ENCODE measurements around the gene TGFA. TPM values are rescaled to one million over a fixed set of nuclear protein-coding genes. Genes with fewer than 3 reads are reported as not detected.

Gene TGFA
- total and polyA plus RNA-seq, 7 experiments from 2014 or later: 0.44 to 3.2 (median 1.9) TPM; not detected in 1

DNA sequence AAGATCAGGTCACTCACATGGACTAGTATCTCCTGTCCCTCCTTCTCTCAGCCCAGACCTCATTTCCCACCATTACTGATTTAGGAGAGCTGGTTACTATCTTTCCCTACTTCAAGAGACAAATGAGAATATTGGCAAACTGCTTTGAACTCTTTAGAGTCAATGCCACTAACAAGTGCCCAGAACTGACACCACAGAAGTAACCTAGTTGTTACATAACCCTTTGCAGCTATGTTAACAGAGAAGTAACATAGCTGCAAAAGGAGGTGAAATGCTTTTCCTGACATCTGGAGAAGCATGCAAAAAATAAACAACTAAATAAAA is 30.0 kb downstream of the TGFA start:
- Histone ChIP-seq H3K27ac (ENCODE audit: low read depth, low read length) (no peak overlapping the region), H3K36me3 (ENCODE audit: control insufficient read depth in 2 of 3, insufficient read depth in 3 of 3, low read length in 3 of 3) (no peaks in the 10 kb centered on the region), H3K9me3 (ENCODE audit: control insufficient read depth in 2 of 3, low read length in 3 of 3) (no peaks in the 10 kb centered on the region), H3K4me3 (ENCODE audit: low read length) (no peak overlapping the region), H3K27me3 (ENCODE audit: control insufficient read depth in 2 of 2, insufficient read depth in 2 of 2, low read length in 2 of 2) (no peaks in the 10 kb centered on the region), H3K4me1 (ENCODE audit: control insufficient read depth in 2 of 2, insufficient read depth in 2 of 2, low read length in 2 of 2) (peaks cover 19 to 26% of the 10 kb centered on the region in 2 donors)
- Mint-ChIP-seq H3K27ac (peak overlapping the region; percentile 60 to 92 (median 83)), H3K4me1 (peaks cover 13 to 22% (median 17%) of the 10 kb centered on the region in 7 donors), H3K36me3 (no peaks in the 10 kb centered on the region), H3K27me3 (no peaks in the 10 kb centered on the region), H3K9me3 (no peaks in the 10 kb centered on the region), H3K4me3 (peak overlapping the region in 8 of 10 donors; percentile 6 to 67 (median 34))
- ChIA-PET CTCF (no interaction called here), POLR2A (no interaction called here)
- peak; percentile 32 for ATAC-seq
- no peak for DNase-seq
- intact Hi-C loops (cut with micrococcal nuclease): no loop called here

DNA sequence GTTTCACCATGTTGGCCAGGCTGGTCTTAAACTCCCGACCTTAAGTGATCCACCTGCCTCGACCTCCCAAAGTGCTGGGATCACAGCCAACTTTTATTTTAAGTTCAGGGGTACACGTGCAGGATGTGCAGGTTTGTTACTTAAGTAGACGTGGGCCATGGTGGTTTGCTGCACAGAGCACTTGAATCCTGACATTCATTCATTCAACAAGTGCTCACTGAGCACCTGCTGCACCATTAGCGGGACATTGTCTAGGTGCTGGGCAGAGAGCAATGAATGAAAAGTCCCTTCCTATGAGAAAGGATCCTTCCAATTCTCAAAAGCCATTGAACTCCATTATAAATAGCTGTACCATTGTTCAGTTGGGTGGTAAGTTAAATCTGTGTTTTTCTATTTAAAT is 31.0 kb downstream of the TGFA start:
- H3K4me1 ChIP-seq (ENCODE audit: control insufficient read depth in 2 of 2, insufficient read depth in 2 of 2, low read length in 2 of 2): peaks cover 19 to 26% of the 10 kb centered on the region in 2 donors
- H3K9me3 ChIP-seq (ENCODE audit: control insufficient read depth in 2 of 3, low read length in 3 of 3): no peaks in the 10 kb centered on the region
- Mint-ChIP-seq H3K4me1 (peaks cover 13 to 27% (median 17%) of the 10 kb centered on the region in 7 donors), H3K27ac (peak overlapping the region in 1 of 9 donors; percentile 84), H3K9me3 (no peaks in the 10 kb centered on the region), H3K27me3 (no peaks in the 10 kb centered on the region), H3K4me3 (no peak overlapping the region), H3K36me3 (no peaks in the 10 kb centered on the region)
- no peak for DNase-seq
- H3K27me3 ChIP-seq (ENCODE audit: control insufficient read depth in 2 of 2, insufficient read depth in 2 of 2, low read length in 2 of 2): no peaks in the 10 kb centered on the region
- CTCF ChIA-PET: no interaction called here
- intact Hi-C loops (cut with micrococcal nuclease): no loop called here
- H3K36me3 ChIP-seq (ENCODE audit: control insufficient read depth in 2 of 3, insufficient read depth in 3 of 3, low read length in 3 of 3): no peaks in the 10 kb centered on the region
- no peak overlapping the region for H3K27ac ChIP-seq (ENCODE audit: low read depth, low read length)
- no peak overlapping the region for H3K4me3 ChIP-seq (ENCODE audit: low read length)
- no peak for ATAC-seq
- POLR2A ChIA-PET: no interaction called here

DNA sequence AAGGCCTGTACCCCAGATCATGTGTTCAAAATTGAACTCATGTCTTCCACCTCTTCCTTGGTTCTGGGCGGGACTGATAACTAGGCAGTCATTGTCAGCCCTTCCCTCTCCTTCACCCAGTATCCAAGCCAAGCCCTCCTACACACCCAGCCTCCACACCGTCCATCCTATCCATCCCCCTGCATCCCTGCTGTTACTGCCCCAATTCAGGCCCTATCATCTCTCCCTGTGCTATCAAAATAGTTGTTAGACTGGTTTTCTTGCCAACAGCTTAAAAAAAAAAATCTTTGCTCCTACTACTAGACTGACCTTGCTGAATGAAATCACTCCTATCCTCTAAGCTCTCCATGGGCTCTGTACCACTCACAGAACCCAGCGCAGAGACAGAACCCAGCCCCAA is 32.8 kb downstream of the TGFA start:
- Histone ChIP-seq H3K27ac (ENCODE audit: low read depth, low read length) (no peak overlapping the region), H3K4me3 (ENCODE audit: low read length) (no peak overlapping the region), H3K4me1 (ENCODE audit: control insufficient read depth in 2 of 2, insufficient read depth in 2 of 2, low read length in 2 of 2) (peaks cover 19 to 26% of the 10 kb centered on the region in 2 donors), H3K9me3 (ENCODE audit: control insufficient read depth in 2 of 3, low read length in 3 of 3) (no peaks in the 10 kb centered on the region), H3K27me3 (ENCODE audit: control insufficient read depth in 2 of 2, insufficient read depth in 2 of 2, low read length in 2 of 2) (no peaks in the 10 kb centered on the region), H3K36me3 (ENCODE audit: control insufficient read depth in 2 of 3, insufficient read depth in 3 of 3, low read length in 3 of 3) (no peaks in the 10 kb centered on the region)
- H3K4me1 Mint-ChIP-seq: peaks cover 14 to 38% (median 25%) of the 10 kb centered on the region in 7 donors
- no peaks in the 10 kb centered on the region for H3K27me3 Mint-ChIP-seq
- DNase-seq (no peak), ATAC-seq (no peak)
- ChIA-PET POLR2A (no interaction called here), CTCF (no interaction called here)
- no peaks in the 10 kb centered on the region for H3K36me3 Mint-ChIP-seq
- no peak overlapping the region for H3K4me3 Mint-ChIP-seq
- no peaks in the 10 kb centered on the region for H3K9me3 Mint-ChIP-seq
- intact Hi-C loops (cut with micrococcal nuclease): no loop called here
- H3K27ac Mint-ChIP-seq: peak overlapping the region in 1 of 9 donors; percentile 48

DNA sequence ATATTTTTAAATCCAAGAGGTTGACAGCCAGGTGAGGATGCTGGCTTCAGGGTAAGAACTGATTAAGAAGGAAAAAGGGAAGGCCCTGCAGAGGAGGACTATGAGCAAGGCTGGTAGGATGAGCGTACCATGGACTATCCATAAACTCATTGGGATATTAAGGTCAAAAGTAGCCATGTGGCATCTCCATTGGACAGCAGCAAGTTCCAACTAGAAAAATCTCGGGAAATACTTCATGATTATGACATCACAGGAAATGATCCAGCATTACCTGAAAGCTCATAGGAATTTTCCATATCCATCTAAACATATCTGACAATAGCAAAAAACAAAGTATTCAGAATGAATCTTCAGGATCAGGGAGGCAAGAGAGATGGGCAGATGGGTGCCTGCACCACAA is 34.2 kb downstream of the TGFA start:
- H3K9me3 ChIP-seq (ENCODE audit: control insufficient read depth in 2 of 3, low read length in 3 of 3): no peaks in the 10 kb centered on the region
- Mint-ChIP-seq H3K27me3 (no peaks in the 10 kb centered on the region), H3K9me3 (no peaks in the 10 kb centered on the region), H3K36me3 (no peaks in the 10 kb centered on the region), H3K27ac (no peak overlapping the region), H3K4me3 (no peak overlapping the region), H3K4me1 (peaks cover 13 to 34% (median 25%) of the 10 kb centered on the region in 7 donors)
- peaks cover 14% of the 10 kb centered on the region in 2 donors for H3K4me1 ChIP-seq (ENCODE audit: control insufficient read depth in 2 of 2, insufficient read depth in 2 of 2, low read length in 2 of 2)
- ChIA-PET POLR2A (no interaction called here), CTCF (no interaction called here)
- H3K27me3 ChIP-seq (ENCODE audit: control insufficient read depth in 2 of 2, insufficient read depth in 2 of 2, low read length in 2 of 2): no peaks in the 10 kb centered on the region
- intact Hi-C loops (cut with micrococcal nuclease): no loop called here
- DNase-seq: no peak
- no peak for ATAC-seq
- H3K27ac ChIP-seq (ENCODE audit: low read depth, low read length): no peak overlapping the region
- no peak overlapping the region for H3K4me3 ChIP-seq (ENCODE audit: low read length)
- no peaks in the 10 kb centered on the region for H3K36me3 ChIP-seq (ENCODE audit: control insufficient read depth in 2 of 3, insufficient read depth in 3 of 3, low read length in 3 of 3)

DNA sequence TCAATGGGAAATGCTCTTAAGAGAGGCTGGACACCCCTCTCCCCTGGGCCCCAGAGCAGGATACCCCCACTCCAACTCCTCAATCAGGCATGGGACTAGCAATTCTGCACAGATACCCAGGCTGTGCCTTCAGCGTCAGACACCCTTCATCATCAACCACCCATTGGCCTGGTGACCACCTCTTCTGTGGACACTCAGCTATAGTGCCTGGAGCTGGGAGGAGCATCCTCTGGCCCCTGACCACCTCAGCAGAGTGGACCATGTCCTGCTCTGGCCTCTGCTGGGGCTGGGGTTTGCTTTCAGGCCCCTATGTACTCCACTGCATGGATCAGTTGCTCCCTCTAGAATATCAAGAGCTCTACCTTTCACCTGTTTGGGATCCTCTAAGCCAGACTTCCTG is 35.1 kb downstream of the TGFA start:
- Histone ChIP-seq H3K4me1 (ENCODE audit: control insufficient read depth in 2 of 2, insufficient read depth in 2 of 2, low read length in 2 of 2) (peaks cover 5% of the 10 kb centered on the region in 2 donors), H3K9me3 (ENCODE audit: control insufficient read depth in 2 of 3, low read length in 3 of 3) (no peaks in the 10 kb centered on the region), H3K4me3 (ENCODE audit: low read length) (no peak overlapping the region), H3K27me3 (ENCODE audit: control insufficient read depth in 2 of 2, insufficient read depth in 2 of 2, low read length in 2 of 2) (no peaks in the 10 kb centered on the region), H3K36me3 (ENCODE audit: control insufficient read depth in 2 of 3, insufficient read depth in 3 of 3, low read length in 3 of 3) (no peaks in the 10 kb centered on the region), H3K27ac (ENCODE audit: low read depth, low read length) (no peak overlapping the region)
- peaks cover 0 to 3% (median 0%) of the 10 kb centered on the region in 5 donors for H3K36me3 Mint-ChIP-seq
- ATAC-seq (no peak), DNase-seq (no peak)
- POLR2A ChIA-PET: no interaction called here
- H3K9me3 Mint-ChIP-seq: no peaks in the 10 kb centered on the region
- H3K27me3 Mint-ChIP-seq: no peaks in the 10 kb centered on the region
- H3K27ac Mint-ChIP-seq: no peak overlapping the region
- CTCF ChIA-PET: no interaction called here
- H3K4me3 Mint-ChIP-seq: no peak overlapping the region
- peaks cover 4 to 26% (median 16%) of the 10 kb centered on the region in 7 donors for H3K4me1 Mint-ChIP-seq
- intact Hi-C loops (cut with micrococcal nuclease): no loop called here

DNA sequence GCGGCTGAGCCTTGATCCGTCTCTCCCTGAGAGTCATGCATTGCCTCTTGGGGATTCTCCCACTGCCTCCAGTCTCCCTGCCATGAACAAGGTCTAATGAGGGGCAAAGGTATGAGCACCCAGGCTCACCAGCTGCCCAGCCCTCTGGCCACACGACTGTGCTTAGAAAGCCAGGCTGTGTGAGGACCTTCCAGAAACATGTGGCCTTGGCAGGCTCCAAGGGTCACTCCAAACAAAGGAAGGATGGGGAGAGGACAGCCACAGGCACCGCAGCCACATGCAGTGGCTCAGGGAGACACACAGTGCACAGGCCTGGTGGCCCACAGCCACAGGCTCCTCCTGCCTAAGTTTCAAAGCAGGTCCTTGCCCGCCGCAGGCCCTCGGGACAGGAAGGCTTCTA is 35.8 kb downstream of the TGFA start:
- ChIA-PET POLR2A (no interaction called here), CTCF (no interaction called here)
- H3K4me1 ChIP-seq (ENCODE audit: control insufficient read depth in 2 of 2, insufficient read depth in 2 of 2, low read length in 2 of 2): no peaks in the 10 kb centered on the region
- no peaks in the 10 kb centered on the region for H3K36me3 ChIP-seq (ENCODE audit: control insufficient read depth in 2 of 3, insufficient read depth in 3 of 3, low read length in 3 of 3)
- H3K4me3 Mint-ChIP-seq: no peak overlapping the region
- no peak overlapping the region for H3K4me3 ChIP-seq (ENCODE audit: low read length)
- DNase-seq (no peak), ATAC-seq (no peak)
- H3K4me1 Mint-ChIP-seq: peaks cover 0 to 19% (median 11%) of the 10 kb centered on the region in 7 donors
- H3K9me3 Mint-ChIP-seq: no peaks in the 10 kb centered on the region
- intact Hi-C loops (cut with micrococcal nuclease): no loop called here
- no peak overlapping the region for H3K27ac ChIP-seq (ENCODE audit: low read depth, low read length)
- H3K9me3 ChIP-seq (ENCODE audit: control insufficient read depth in 2 of 3, low read length in 3 of 3): no peaks in the 10 kb centered on the region
- H3K27ac Mint-ChIP-seq: no peak overlapping the region
- peaks cover 0 to 3% (median 0%) of the 10 kb centered on the region in 5 donors for H3K36me3 Mint-ChIP-seq
- no peaks in the 10 kb centered on the region for H3K27me3 Mint-ChIP-seq
- no peaks in the 10 kb centered on the region for H3K27me3 ChIP-seq (ENCODE audit: control insufficient read depth in 2 of 2, insufficient read depth in 2 of 2, low read length in 2 of 2)

DNA sequence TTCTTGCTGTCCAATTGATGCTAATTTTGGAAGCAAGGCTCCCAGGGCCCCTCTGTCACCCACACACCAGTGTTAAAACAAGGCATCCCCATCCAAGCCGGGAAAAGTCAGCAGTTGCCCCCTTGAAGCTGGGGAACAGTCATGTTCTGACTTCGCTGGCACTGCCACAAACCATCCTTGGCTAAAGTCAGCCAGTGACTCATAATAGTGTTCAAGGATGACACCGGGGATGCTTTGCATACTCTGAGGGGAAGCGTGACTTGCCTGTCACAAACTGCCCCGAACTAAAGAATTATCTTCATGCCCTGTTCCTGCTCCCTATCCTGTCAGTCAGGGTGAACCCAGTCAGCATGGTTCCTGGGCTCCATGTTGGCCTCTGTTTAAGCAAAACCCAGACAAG is 37.0 kb downstream of the TGFA start:
- peak; percentile 87 for ATAC-seq
- CTCF ChIA-PET: no interaction called here

More for the DNA sequence above, 37.0 kb downstream of the TGFA start:
- Histone ChIP-seq H3K36me3 (ENCODE audit: control insufficient read depth in 2 of 3, insufficient read depth in 3 of 3, low read length in 3 of 3) (no peaks in the 10 kb centered on the region), H3K4me3 (ENCODE audit: low read length) (no peak overlapping the region), H3K27ac (ENCODE audit: low read depth, low read length) (no peak overlapping the region), H3K27me3 (ENCODE audit: control insufficient read depth in 2 of 2, insufficient read depth in 2 of 2, low read length in 2 of 2) (no peaks in the 10 kb centered on the region), H3K9me3 (ENCODE audit: control insufficient read depth in 2 of 3, low read length in 3 of 3) (no peaks in the 10 kb centered on the region), H3K4me1 (ENCODE audit: control insufficient read depth in 2 of 2, insufficient read depth in 2 of 2, low read length in 2 of 2) (no peaks in the 10 kb centered on the region)
- H3K4me3 Mint-ChIP-seq: peak overlapping the region in 1 of 10 donors; percentile 13
- peaks cover 0 to 4% (median 0%) of the 10 kb centered on the region in 5 donors for H3K36me3 Mint-ChIP-seq
- no peak overlapping the region for H3K27ac Mint-ChIP-seq
- H3K9me3 Mint-ChIP-seq: no peaks in the 10 kb centered on the region
- DNase-seq: no peak
- intact Hi-C loops (cut with micrococcal nuclease): no loop called here
- POLR2A ChIA-PET: no interaction called here
- peaks cover 0 to 19% (median 11%) of the 10 kb centered on the region in 7 donors for H3K4me1 Mint-ChIP-seq
- no peaks in the 10 kb centered on the region for H3K27me3 Mint-ChIP-seq

Measured in naive thymus-derived CD4-positive, alpha-beta T cell (primary cell).